NK-92 treated with Interleukin-12 subunit alpha and Interleukin-12 subunit beta, amount 100 ng/mL, for 24 hours (cell line): ENCODE measurements around the gene SFPQ.
"Not testable (repeated sequence)": the region's sequence is repeated elsewhere in the genome, so short reads cannot be mapped to it uniquely, and the experiment has no call there.

Experiments
- DNase-seq: peaks from one replicate; lab custom pipeline; 2025; lab: John Stamatoyannopoulos, UW

SFPQ gene

GRCh38 chr1:35188578-35189392, 4.2 kb downstream of the SFPQ start:
- no peak for DNase-seq

- DNase-seq = no peak
These were observed 5.1 kb downstream of the SFPQ start for GRCh38 chr1:35187816-35188342.

- no peak for DNase-seq
These were observed 6.7 kb downstream of the SFPQ start for GRCh38 chr1:35186239-35186638.

GRCh38 chr1:35185200-35185599, 7.7 kb downstream of the SFPQ start:
- DNase-seq = no peak

- DNase-seq = no peak
These were observed 8.3 kb downstream of the SFPQ start for GRCh38 chr1:35184495-35185199.

GRCh38 chr1:35181790-35182455, 11.0 kb downstream of the SFPQ start:
- DNase-seq = no peak

GRCh38 chr1:35180776-35181374, 12.1 kb downstream of the SFPQ start:
- no peak for DNase-seq

GRCh38 chr1:35179908-35180307, 13.0 kb downstream of the SFPQ start:
- DNase-seq = no peak

GRCh38 chr1:35178874-35179380, 14.0 kb downstream of the SFPQ start:
- DNase-seq = no peak

GRCh38 chr1:35178295-35178695, 14.7 kb downstream of the SFPQ start:
- no peak for DNase-seq

- DNase-seq = no peak
These were observed 15.6 kb downstream of the SFPQ start for GRCh38 chr1:35177237-35177786.

GRCh38 chr1:35175602-35176001, 17.3 kb downstream of the SFPQ start:
- DNase-seq = no peak

GRCh38 chr1:35175098-35175576, 17.8 kb downstream of the SFPQ start:
- no peak for DNase-seq

GRCh38 chr1:35173909-35174540, 18.9 kb downstream of the SFPQ start:
- DNase-seq = no peak

GRCh38 chr1:35173491-35173890, 19.5 kb downstream of the SFPQ start:
- no peak for DNase-seq

- DNase-seq = no peak
These were observed 20.9 kb downstream of the SFPQ start for GRCh38 chr1:35172022-35172421.

GRCh38 chr1:35171579-35171978, 21.4 kb downstream of the SFPQ start:
- DNase-seq = no peak

GRCh38 chr1:35164893-35165292, 28.1 kb downstream of the SFPQ start:
- DNase-seq = no peak

- DNase-seq = no peak
These were observed 41.7 kb downstream of the SFPQ start for GRCh38 chr1:35151220-35151619.

GRCh38 chr1:35145892-35146549, 46.9 kb downstream of the SFPQ start:
- not testable (repeated sequence) for DNase-seq
